ENCODE results near the gene SHCBP1L. TPM values are rescaled to one million over a fixed set of nuclear protein-coding genes. Genes with fewer than 3 reads are reported as not detected.

Gene SHCBP1L
- total RNA-seq, 2 experiments from 2014 or later: 1.5 TPM; not detected in 1

- intact Hi-C loops (cut with micrococcal nuclease; ENCODE audit: unreplicated experiment): loop anchor here (10.0 kb wide), 1 partner anchor 313 kb away; the partner anchor contains the start of gene RGS16
- no peaks in the 10 kb centered on the region for H3K9me2 ChIP-seq (ENCODE audit: insufficient read depth, low read length)
- BruUV-seq (replicated peaks): no TSS peak
- peak overlapping the region; percentile 55; the same call in 1 of the 2 replicates for H2AFZ ChIP-seq (ENCODE audit: low read length)
- ChIA-PET CTCF (ENCODE audit: unreplicated experiment) (no interaction called here), POLR2A (interaction anchor here (0.9 to 1.3 kb wide), 2 partner anchors 11 to 12 kb away, joined by 4 to 6 read pairs; no protein-coding TSS in a partner anchor)
- no peaks in the 10 kb centered on the region for H4K20me1 ChIP-seq (ENCODE audit: insufficient read depth, low read length)
- H3K27ac ChIP-seq (ENCODE audit: low read depth, low read length, poor library complexity, severe bottlenecking): peak overlapping the region; percentile 49
- H3K79me2 ChIP-seq (ENCODE audit: insufficient read depth, low read depth, low read length): no peaks in the 10 kb centered on the region
- no peaks in the 10 kb centered on the region for H3K36me3 ChIP-seq (ENCODE audit: insufficient read depth, low read length)
- peaks cover 4% of the 10 kb centered on the region; the same call in 1 of the 2 replicates for H3K9me3 ChIP-seq (ENCODE audit: low read length)
- peak overlapping the region; percentile 34 for H3K4me3 ChIP-seq (ENCODE audit: low read depth, low read length, poor library complexity, severe bottlenecking)
- peaks cover 16% of the 10 kb centered on the region for H3K4me1 ChIP-seq (ENCODE audit: insufficient read depth, low read length, poor library complexity, severe bottlenecking)
- H3K4me2 ChIP-seq (ENCODE audit: low read length): peak overlapping the region; percentile 58
- TF ChIP-seq EZH2phosphoT487 (IDR thresholded peaks at IDR 0.05; ENCODE audit: borderline replicate concordance, low read depth, low read length) (no peak), CTCF (conservative IDR thresholded peaks at IDR 0.05; ENCODE audit: low read length) (no peak)
- DNase-seq (ENCODE audit: low spot score): peak; percentile 64
Measured at GRCh38 chr1:182917378-182917777, 35.6 kb downstream of the SHCBP1L start.

GRCh38 chr1:182913401-182913800 lies 39.6 kb downstream of the SHCBP1L start:
- Histone ChIP-seq H3K4me1 (ENCODE audit: insufficient read depth, low read length, poor library complexity, severe bottlenecking) (peaks cover 16% of the 10 kb centered on the region), H4K20me1 (ENCODE audit: insufficient read depth, low read length) (no peaks in the 10 kb centered on the region), H3K36me3 (ENCODE audit: insufficient read depth, low read length) (no peaks in the 10 kb centered on the region), H3K9me3 (ENCODE audit: low read length) (peaks cover 4% of the 10 kb centered on the region; the same call in 1 of the 2 replicates), H2AFZ (ENCODE audit: low read length) (no peak overlapping the region), H3K9me2 (ENCODE audit: insufficient read depth, low read length) (no peaks in the 10 kb centered on the region), H3K4me2 (ENCODE audit: low read length) (no peak overlapping the region), H3K4me3 (ENCODE audit: low read depth, low read length, poor library complexity, severe bottlenecking) (no peak overlapping the region), H3K27ac (ENCODE audit: low read depth, low read length, poor library complexity, severe bottlenecking) (no peak overlapping the region), H3K79me2 (ENCODE audit: insufficient read depth, low read depth, low read length) (no peaks in the 10 kb centered on the region)
- BruUV-seq (replicated peaks): no TSS peak
- TF ChIP-seq EZH2phosphoT487 (IDR thresholded peaks at IDR 0.05; ENCODE audit: borderline replicate concordance, low read depth, low read length): no peak
- no peak for TF ChIP-seq CTCF (conservative IDR thresholded peaks at IDR 0.05; ENCODE audit: low read length)
- POLR2A ChIA-PET: no interaction called here
- intact Hi-C loops (cut with micrococcal nuclease; ENCODE audit: unreplicated experiment): loop anchor here (10.0 kb wide), 1 partner anchor 309 kb away; the partner anchor contains the start of gene RGS16
- CTCF ChIA-PET (ENCODE audit: unreplicated experiment): no interaction called here
- no peak for DNase-seq (ENCODE audit: low spot score)

- no peak overlapping the region for H3K4me3 ChIP-seq (ENCODE audit: low read depth, low read length, poor library complexity, severe bottlenecking)
- no peaks in the 10 kb centered on the region for H3K36me3 ChIP-seq (ENCODE audit: insufficient read depth, low read length)
- H3K9me2 ChIP-seq (ENCODE audit: insufficient read depth, low read length): no peaks in the 10 kb centered on the region
- no peaks in the 10 kb centered on the region for H3K4me1 ChIP-seq (ENCODE audit: insufficient read depth, low read length, poor library complexity, severe bottlenecking)
- no peak overlapping the region for H3K4me2 ChIP-seq (ENCODE audit: low read length)
- no peak overlapping the region for H3K27ac ChIP-seq (ENCODE audit: low read depth, low read length, poor library complexity, severe bottlenecking)
- BruUV-seq (replicated peaks): no TSS peak
- 0 out of 2 replicates have a peak, but pooled peaks cover 4% of the 10 kb centered on the region for H3K9me3 ChIP-seq (ENCODE audit: low read length)
- no peak for DNase-seq (ENCODE audit: low spot score)
- no peak overlapping the region for H2AFZ ChIP-seq (ENCODE audit: low read length)
- intact Hi-C loops (cut with micrococcal nuclease; ENCODE audit: unreplicated experiment): loop anchor here (10.0 kb wide), 1 partner anchor 305 kb away; the partner anchor contains the start of gene RGS16
- TF ChIP-seq CTCF (conservative IDR thresholded peaks at IDR 0.05; ENCODE audit: low read length) (peak; percentile 29; the same call in 1 of the 2 replicates), EZH2phosphoT487 (IDR thresholded peaks at IDR 0.05; ENCODE audit: borderline replicate concordance, low read depth, low read length) (no peak)
- CTCF ChIA-PET (ENCODE audit: unreplicated experiment): no interaction called here
- H3K79me2 ChIP-seq (ENCODE audit: insufficient read depth, low read depth, low read length): no peaks in the 10 kb centered on the region
- POLR2A ChIA-PET: no interaction called here
- no peaks in the 10 kb centered on the region for H4K20me1 ChIP-seq (ENCODE audit: insufficient read depth, low read length)
Measured at GRCh38 chr1:182910143-182910542, 42.8 kb downstream of the SHCBP1L start.
